K562 (cell line): ENCODE data around the gene ACE. TPM values are rescaled to one million over a fixed set of nuclear protein-coding genes. Genes with fewer than 3 reads are reported as not detected.

Source experiments
- ATAC-seq: fragments of 200-7000 bp; cut with Tn5 transposase; 3 replicates; pipeline ENCODE4 v1.9.1; 2020; ENCODE audit warnings: moderate library complexity
- BruUV-seq: library from RNA; stranded (reverse); fragments of 400-500 nt; replicated peaks from 2 replicates; lab custom pipeline; 2021; lab: Mats Ljungman, UMichigan
- CTCF ChIA-PET: fragments of 300-600 bp; formaldehyde crosslinking; extraction: SDS; loops from one replicate; lab custom pipeline; 2021; ENCODE audit warnings: low intra/inter-chr PET ratio; lab: Yijun Ruan, JAX
- POLR2A ChIA-PET: fragments of 300-600, 350-650 bp; sonication (Branson Sonifier 250); formaldehyde crosslinking; extraction: SDS; loops from one replicate; lab custom pipeline; 2021; ENCODE audit warnings: antibody characterized with exemption, inconsistent platforms; lab: Yijun Ruan, JAX
- DNase-seq, 4 experiments: peaks; one replicate each; pipeline versions ENCODE4 v3.0.0 to v3.0.0-alpha.2; 2011 to 2018; ENCODE audit warnings: low spot score in 3 of 4, mixed read lengths in 3 of 4; ENCODE audit errors: extremely low read depth in 1 of 4
- FAIRE-seq: peaks from 2 replicates; lab custom pipeline; 2011; peaks lifted over from hg19 to GRCh38; lab: Jason Lieb, UNC
- H2AFZ ChIP-seq: 2 replicates; pipeline ENCODE4 v1.6.0; 2011; ENCODE audit warnings: low read depth, low read length, control low read depth, inconsistent platforms
- H3K27ac ChIP-seq: fragments of 200-600 bp; 3 replicates; pipeline ENCODE4 v1.8.0; 2011; ENCODE audit warnings: low read depth, mild to moderate bottlenecking, control low read depth, inconsistent platforms, low read length, moderate library complexity, mixed read lengths; ENCODE audit errors: extremely low read depth
- H3K27me3 ChIP-seq, 2 experiments: fragments of 300-600 bp in 1 of 2; 2 replicates in 1 of 2; 3 replicates in 1 of 2; pipeline versions ENCODE4 v1.6.0 to v1.8.0; 2011; ENCODE audit warnings: inconsistent platforms in 2 of 2, low read length in 2 of 2, mild to moderate bottlenecking in 1 of 2, mixed read lengths in 1 of 2, moderate library complexity in 1 of 2; ENCODE audit not compliant: control insufficient read depth in 2 of 2, insufficient read depth in 2 of 2
- H3K36me3 ChIP-seq: fragments of 300-600 bp; 3 replicates; pipeline ENCODE4 v1.8.0; 2011; ENCODE audit warnings: mild to moderate bottlenecking, low read length, inconsistent platforms; ENCODE audit not compliant: control insufficient read depth, insufficient read depth
- H3K4me1 ChIP-seq, 2 experiments: fragments of 200-600 bp in 1 of 2; replicated peaks in 1 of 2; 2 replicates in 1 of 2; 3 replicates in 1 of 2; pipeline versions ENCODE4 v1.5.1 to v1.8.0; 2011; ENCODE audit warnings: inconsistent platforms in 2 of 2, low read length in 2 of 2, mild to moderate bottlenecking in 1 of 2, mixed read lengths in 1 of 2, moderate library complexity in 1 of 2; ENCODE audit not compliant: control insufficient read depth in 2 of 2, insufficient read depth in 2 of 2
- H3K4me2 ChIP-seq: 2 replicates; pipeline ENCODE4 v1.6.1; 2011; ENCODE audit warnings: low read length, control low read depth, inconsistent platforms, mixed read lengths; ENCODE audit not compliant: insufficient read depth
- H3K4me3 ChIP-seq: fragments of 200-600 bp; sonication (generic), shearing (Covaris generic); 2 replicates; pipeline ENCODE4 v1.5.1; 2016; ENCODE audit warnings: control low read depth, inconsistent platforms
- H3K79me2 ChIP-seq: fragments of 200-600 bp; 3 replicates; pipeline ENCODE4 v1.8.0; 2011; ENCODE audit warnings: low read length, inconsistent platforms; ENCODE audit not compliant: control insufficient read depth, insufficient read depth
- H3K9ac ChIP-seq, 2 experiments: 2 replicates each; pipeline versions ENCODE4 v1.6.0 to v1.6.1; 2011; ENCODE audit warnings: low read depth in 2 of 2, low read length in 2 of 2, control low read depth in 1 of 2, inconsistent platforms in 1 of 2, mild to moderate bottlenecking in 1 of 2, mixed read lengths in 1 of 2; ENCODE audit not compliant: insufficient read depth in 1 of 2
- H3K9me1 ChIP-seq: one replicate; pipeline ENCODE4 v1.6.0; 2011; ENCODE audit warnings: inconsistent platforms, mild to moderate bottlenecking, low read length, moderate library complexity; ENCODE audit not compliant: control insufficient read depth, insufficient read depth
- H3K9me3 ChIP-seq: replicated peaks from 2 replicates; pipeline ENCODE4 v1.5.1; 2011; ENCODE audit warnings: low read depth, low read length, inconsistent platforms; ENCODE audit not compliant: control insufficient read depth, insufficient read depth
- H4K20me1 ChIP-seq: replicated peaks from 2 replicates; pipeline ENCODE4 v1.6.1; 2011; ENCODE audit warnings: low read length, inconsistent platforms, mixed read lengths; ENCODE audit not compliant: control insufficient read depth, insufficient read depth
- EWSR1 ChIP-seq: fragments of 450-650 bp; IDR thresholded peaks from 2 replicates; pipeline ENCODE4 v1.6.1; 2018; ENCODE audit warnings: borderline replicate concordance, mild to moderate bottlenecking, low read depth, moderate library complexity; ENCODE audit not compliant: partially characterized antibody
- HEY1 ChIP-seq: fragments of 250-450 bp; sonication (Bioruptor Pico); IDR thresholded peaks from 2 replicates; pipeline ENCODE4 v1.5.0; 2020; ENCODE audit warnings: mild to moderate bottlenecking, moderate library complexity, borderline replicate concordance
- HNRNPH1 ChIP-seq: fragments of 200-400 bp; formaldehyde crosslinking; optimal IDR thresholded peaks from 2 replicates; pipeline ENCODE3; 2017; ENCODE audit warnings: low read depth, mild to moderate bottlenecking, low read length, moderate library complexity
- PTTG1 ChIP-seq: fragments of 450-650 bp; IDR thresholded peaks from 2 replicates; pipeline ENCODE4 v1.6.1; 2016; ENCODE audit warnings: low read depth, mild to moderate bottlenecking, missing genetic modification characterization, missing compliant biosample characterization
- RAD21 ChIP-seq, 2 experiments: fragments of 250-450 bp in 1 of 2; fragments of 450-650 bp in 1 of 2; sonication (Bioruptor Pico) in 1 of 2; formaldehyde crosslinking in 1 of 2; IDR thresholded peaks in 1 of 2; conservative IDR thresholded peaks in 1 of 2; 2 replicates each; pipeline versions ENCODE4 v1.4.0 to v1.8.0; 2020 to 2022; ENCODE audit warnings: mild to moderate bottlenecking in 2 of 2, moderate library complexity in 1 of 2
- RHOXF2B ChIP-seq: fragments of 250-450 bp; sonication (Bioruptor Pico); conservative IDR thresholded peaks from 2 replicates; pipeline ENCODE4 v1.5.1; 2021
- SRSF7 ChIP-seq: fragments of 200-400 bp; formaldehyde crosslinking; optimal IDR thresholded peaks from 2 replicates; pipeline ENCODE3; 2017; ENCODE audit warnings: mild to moderate bottlenecking, low read depth, low read length
- THAP12 ChIP-seq: fragments of 250-450 bp; sonication (Bioruptor Pico); IDR thresholded peaks from 2 replicates; pipeline ENCODE4 v1.9.0; 2021; ENCODE audit warnings: mild to moderate bottlenecking, inconsistent platforms
- THAP7 ChIP-seq: fragments of 250-450 bp; sonication (Bioruptor Pico); IDR thresholded peaks from 2 replicates; pipeline ENCODE4 v1.5.0; 2021
- ZNF398 ChIP-seq: fragments of 250-450 bp; sonication (Bioruptor Pico); IDR thresholded peaks from 2 replicates; pipeline ENCODE4 v1.8.0; 2021; ENCODE audit warnings: moderate library complexity, mild to moderate bottlenecking, inconsistent platforms
- ZNF655 ChIP-seq: fragments of 250-450 bp; sonication (Bioruptor Pico); IDR thresholded peaks from 2 replicates; pipeline ENCODE4 v1.5.0; 2021
- ZZZ3 ChIP-seq: fragments of 450-650 bp; IDR thresholded peaks from 2 replicates; pipeline ENCODE4 v1.6.1; 2016; ENCODE audit warnings: antibody characterized with exemption, mild to moderate bottlenecking, moderate library complexity
- WGBS: fragments of 100-300 bp; shearing (Covaris generic); methylation state at CpG from one replicate; pipeline ENCODE4 v1.1.6; 2016; ENCODE audit warnings: low coverage, mixed read lengths; ENCODE audit not compliant: insufficient coverage; ENCODE audit errors: missing lambda C conversion rate; 5-methylcytosine and 5-hydroxymethylcytosine counted together
- in situ Hi-C: fragments of 300-500 bp; cut with MboI; formaldehyde crosslinking; loops from 4 replicates; pipeline ENCODE4 v1.15.0; 2018; ENCODE audit warnings: inconsistent platforms, mixed read lengths
- intact Hi-C: fragments of 100-400 bp; cut with micrococcal nuclease; formaldehyde crosslinking; loops from 2 replicates; pipeline ENCODE4 v1.14.2; 2022
- polyA plus RNA-seq, 8 experiments: library from polyadenylated mRNA; depleted of rRNA in 4 of 8; stranded (reverse) in 5 of 8; unstranded in 3 of 8; fragments of >200 nt; fragmentation: Nextera tagmentation in 2 of 8; fragmentation: Illumina TruSeq in 1 of 8; extraction: Ambion mirVana in 2 of 8; extraction: Trizol in 1 of 8; gene quantifications; 2 replicates each; pipeline versions ENCODE4 v1.2.1 to v1.2.3, GENCODE V29; 2011 to 2014; ENCODE audit warnings: inconsistent platforms in 1 of 8, missing spikeins in 1 of 8
- total RNA-seq, 7 experiments: library from RNA; depleted of rRNA in 6 of 7; stranded (reverse); fragments of >200 nt in 6 of 7; fragmentation: Illumina TruSeq in 2 of 7; extraction: Trizol in 2 of 7; gene quantifications; 2 replicates each; pipeline versions ENCODE4 v1.2.1 to v1.2.3, GENCODE V29; 2011 to 2021; ENCODE audit warnings: low replicate concordance in 1 of 7

Gene ACE
- total and polyA plus RNA-seq, 9 of the 15 experiments (the other 6 are each of a cell fraction or from before 2014, with no cell fraction given): 0.07 to 2.5 (median 0.47) TPM; not detected in 1

GRCh38 chr17:63514974-63515373, 38.1 kb downstream of the ACE start (continued):
- TF ChIP-seq ZNF655 (CRISPR knock-in tag) (no peak), PTTG1 (tag) (no peak)

- 0% methylated on average over 1 of the region's 1 CpG for WGBS
- no peaks in the 10 kb centered on the region for H3K36me3 ChIP-seq
- no peak overlapping the region for H3K4me2 ChIP-seq
- no peak for DNase-seq
- no peak overlapping the region for H2AFZ ChIP-seq
- H4K20me1 ChIP-seq: 0 out of 2 replicates have a peak, but pooled peaks cover 5% of the 10 kb centered on the region
- intact Hi-C loops: no loop called here
- no peak overlapping the region for H3K27ac ChIP-seq
- no peaks in the 10 kb centered on the region for H3K9me3 ChIP-seq
- ChIA-PET CTCF (interaction anchor here (0.6 kb wide), 1 partner anchor 584 kb away, joined by 3 read pairs; no protein-coding TSS in a partner anchor), POLR2A (no interaction called here)
- no peaks in the 10 kb centered on the region for H3K79me2 ChIP-seq
- in situ Hi-C loops: no loop called here
- H3K9ac ChIP-seq: no peak overlapping the region
- no peak overlapping the region for H3K4me3 ChIP-seq
- H3K27me3 ChIP-seq: peaks cover 24 to 45% of the 10 kb centered on the region in 2 experiments; a peak in 4 of 5 replicates
- ATAC-seq: no peak
- no peak for FAIRE-seq
- H3K4me1 ChIP-seq: no peaks in the 10 kb centered on the region; a peak in 1 of 5 replicates
- no peaks in the 10 kb centered on the region for H3K9me1 ChIP-seq
- BruUV-seq: no TSS peak
- no peak for TF ChIP-seq HEY1
- TF ChIP-seq ZZZ3: no peak
- TF ChIP-seq RAD21 (CRISPR knock-in tag; conservative IDR thresholded peaks at IDR 0.05 in 1 of 2, IDR thresholded peaks at IDR 0.05 in 1 of 2): no peak
- no peak for TF ChIP-seq THAP12 (CRISPR knock-in tag)
- no peak for TF ChIP-seq EWSR1
- TF ChIP-seq RHOXF2B (CRISPR knock-in tag): no peak
- no peak for TF ChIP-seq SRSF7
- TF ChIP-seq THAP7: no peak
- no peak for TF ChIP-seq HNRNPH1
- TF ChIP-seq ZNF398 (CRISPR knock-in tag): no peak
Measured at GRCh38 chr17:63515426-63515825, 38.6 kb downstream of the ACE start.
